ENCODE data around the gene MTMR10. TPM values are rescaled to one million over a fixed set of nuclear protein-coding genes. Genes with fewer than 3 reads are reported as not detected.

Gene MTMR10
- total RNA-seq, 1 donor from 2014 or later: 36.2 TPM

GRCh38 chr15:30901889-30902288, 89.5 kb downstream of the MTMR10 start:
- no peaks in the 10 kb centered on the region for H3K9me3 ChIP-seq
- no peak for ATAC-seq

GRCh38 chr15:30896211-30896606, 95.2 kb downstream of the MTMR10 start:
- Histone ChIP-seq H3K4me1 (no peaks in the 10 kb centered on the region), H3K27ac (no peak overlapping the region), H3K27me3 (no peaks in the 10 kb centered on the region), H3K9me3 (no peaks in the 10 kb centered on the region), H3K36me3 (no peaks in the 10 kb centered on the region), H3K4me3 (no peak overlapping the region)
- DNase-seq (no peak), ATAC-seq (no peak)
- intact Hi-C loops (cut with DNase I): no loop called here
- TF ChIP-seq, protein P1, sequence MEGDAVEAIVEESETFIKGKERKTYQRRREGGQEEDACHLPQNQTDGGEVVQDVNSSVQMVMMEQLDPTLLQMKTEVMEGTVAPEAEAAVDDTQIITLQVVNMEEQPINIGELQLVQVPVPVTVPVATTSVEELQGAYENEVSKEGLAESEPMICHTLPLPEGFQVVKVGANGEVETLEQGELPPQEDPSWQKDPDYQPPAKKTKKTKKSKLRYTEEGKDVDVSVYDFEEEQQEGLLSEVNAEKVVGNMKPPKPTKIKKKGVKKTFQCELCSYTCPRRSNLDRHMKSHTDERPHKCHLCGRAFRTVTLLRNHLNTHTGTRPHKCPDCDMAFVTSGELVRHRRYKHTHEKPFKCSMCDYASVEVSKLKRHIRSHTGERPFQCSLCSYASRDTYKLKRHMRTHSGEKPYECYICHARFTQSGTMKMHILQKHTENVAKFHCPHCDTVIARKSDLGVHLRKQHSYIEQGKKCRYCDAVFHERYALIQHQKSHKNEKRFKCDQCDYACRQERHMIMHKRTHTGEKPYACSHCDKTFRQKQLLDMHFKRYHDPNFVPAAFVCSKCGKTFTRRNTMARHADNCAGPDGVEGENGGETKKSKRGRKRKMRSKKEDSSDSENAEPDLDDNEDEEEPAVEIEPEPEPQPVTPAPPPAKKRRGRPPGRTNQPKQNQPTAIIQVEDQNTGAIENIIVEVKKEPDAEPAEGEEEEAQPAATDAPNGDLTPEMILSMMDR (IDR thresholded peaks at IDR 0.05): no peak

More at GRCh38 chr15:30901889-30902288, 89.5 kb downstream of the MTMR10 start:
- intact Hi-C loops (cut with DNase I): no loop called here
- no peak overlapping the region for H3K4me3 ChIP-seq
- TF ChIP-seq, protein P1 (IDR thresholded peaks at IDR 0.05): no peak
- no peaks in the 10 kb centered on the region for H3K27me3 ChIP-seq
- no peak for DNase-seq
- no peaks in the 10 kb centered on the region for H3K36me3 ChIP-seq
- no peak overlapping the region for H3K27ac ChIP-seq
- H3K4me1 ChIP-seq: peaks cover 8% of the 10 kb centered on the region

GRCh38 chr15:30895461-30896210, 95.8 kb downstream of the MTMR10 start:
- no peak overlapping the region for H3K27ac ChIP-seq
- H3K9me3 ChIP-seq: no peaks in the 10 kb centered on the region
- no peaks in the 10 kb centered on the region for H3K4me1 ChIP-seq
- intact Hi-C loops (cut with DNase I): no loop called here
- H3K4me3 ChIP-seq: no peak overlapping the region
- ATAC-seq (no peak), DNase-seq (no peak)
- no peaks in the 10 kb centered on the region for H3K36me3 ChIP-seq
- H3K27me3 ChIP-seq: no peaks in the 10 kb centered on the region
- TF ChIP-seq, protein P1 (IDR thresholded peaks at IDR 0.05): no peak

GRCh38 chr15:30889196-30889595, 102.2 kb downstream of the MTMR10 start:
- no peak overlapping the region for H3K27ac ChIP-seq
- DNase-seq (no peak), ATAC-seq (no peak)
- no peaks in the 10 kb centered on the region for H3K9me3 ChIP-seq
- no peak overlapping the region for H3K4me3 ChIP-seq
- no peaks in the 10 kb centered on the region for H3K4me1 ChIP-seq
- no peaks in the 10 kb centered on the region for H3K36me3 ChIP-seq
- TF ChIP-seq, protein P1 (IDR thresholded peaks at IDR 0.05): no peak
- H3K27me3 ChIP-seq: no peaks in the 10 kb centered on the region
- intact Hi-C loops (cut with DNase I): no loop called here

Other genes with a start within 250 kb of the MTMR10 start
- gene FAN1, start 87.7 kb downstream of the MTMR10 start, total RNA-seq: 18.4 TPM
- gene TRPM1, start 110.1 kb upstream of the MTMR10 start, total RNA-seq: not detected

All from upper lobe of right lung (tissue), 1 donor.